H9 (cell line): Measurements from ENCODE around the gene NOP58. TPM values are rescaled to one million over a fixed set of nuclear protein-coding genes. Genes with fewer than 3 reads are reported as not detected.
A peak's percentile ranks its signal among the peaks of the same experiment; 100 is the strongest.

Experiments used
- DNase-seq: peaks from one replicate; pipeline ENCODE4 v3.0.0-alpha.2; 2017
- H2AFZ ChIP-seq: one replicate; pipeline ENCODE4 v1.6.1; 2013; ENCODE audit warnings: mild to moderate bottlenecking, low read length, control low read depth, moderate library complexity
- H2AK5ac ChIP-seq: 2 replicates; pipeline ENCODE4 v1.6.1; 2013; ENCODE audit warnings: low read length, control low read depth, mixed read lengths; ENCODE audit not compliant: insufficient read length
- H2BK120ac ChIP-seq: one replicate; pipeline ENCODE4 v1.6.1; 2013; ENCODE audit warnings: low read depth, mild to moderate bottlenecking, low read length, control low read depth, inconsistent platforms; ENCODE audit not compliant: poor library complexity, severe bottlenecking
- H2BK12ac ChIP-seq: 2 replicates; pipeline ENCODE4 v1.6.1; 2013; ENCODE audit warnings: low read length, control low read depth, mixed read lengths, low read depth; ENCODE audit not compliant: insufficient read length
- H2BK15ac ChIP-seq: 2 replicates; pipeline ENCODE4 v1.6.1; 2013; ENCODE audit warnings: low read depth, low read length, control low read depth
- H2BK20ac ChIP-seq: one replicate; pipeline ENCODE4 v1.6.1; 2013; ENCODE audit warnings: low read depth, mild to moderate bottlenecking, low read length, control low read depth, inconsistent platforms; ENCODE audit not compliant: poor library complexity, severe bottlenecking
- H2BK5ac ChIP-seq: 2 replicates; pipeline ENCODE4 v1.6.1; 2013; ENCODE audit warnings: low read length, control low read depth, mixed read lengths; ENCODE audit not compliant: insufficient read length
- H3K14ac ChIP-seq: 2 replicates; pipeline ENCODE4 v1.6.1; 2013; ENCODE audit warnings: low read length, control low read depth; ENCODE audit not compliant: insufficient read depth
- H3K18ac ChIP-seq: 2 replicates; pipeline ENCODE4 v1.6.1; 2013; ENCODE audit warnings: low read depth, mild to moderate bottlenecking, mixed read lengths, low read length, control low read depth; ENCODE audit not compliant: insufficient read length
- H3K23ac ChIP-seq: 2 replicates; pipeline ENCODE4 v1.6.1; 2013; ENCODE audit warnings: low read length, control low read depth, mixed read lengths, low read depth; ENCODE audit not compliant: insufficient read length
- H3K23me2 ChIP-seq: 2 replicates; pipeline ENCODE4 v1.6.1; 2013; ENCODE audit warnings: low read depth, mild to moderate bottlenecking, mixed read lengths, low read length, control low read depth; ENCODE audit not compliant: insufficient read length, poor library complexity, severe bottlenecking
- H3K27ac ChIP-seq: 2 replicates; pipeline ENCODE4 v1.5.1; 2013; ENCODE audit warnings: low read length, control low read depth, mixed read lengths, low read depth; ENCODE audit not compliant: insufficient read length
- H3K27me3 ChIP-seq: 2 replicates; pipeline ENCODE4 v1.6.1; 2013; ENCODE audit warnings: low read length, control low read depth, inconsistent platforms; ENCODE audit not compliant: insufficient read depth
- H3K4ac ChIP-seq: 2 replicates; pipeline ENCODE4 v1.6.1; 2013; ENCODE audit warnings: low read depth, mild to moderate bottlenecking, control low read depth, inconsistent platforms, low read length, moderate library complexity
- H3K4me1 ChIP-seq: 2 replicates; pipeline ENCODE4 v1.6.1; 2013; ENCODE audit warnings: low read length, control low read depth, inconsistent platforms; ENCODE audit not compliant: insufficient read depth
- H3K4me2 ChIP-seq: 2 replicates; pipeline ENCODE4 v1.6.1; 2013; ENCODE audit warnings: low read length, control low read depth, mixed read lengths; ENCODE audit not compliant: insufficient read length, insufficient read depth
- H3K56ac ChIP-seq: 2 replicates; pipeline ENCODE4 v1.6.1; 2013; ENCODE audit warnings: low read depth, mild to moderate bottlenecking, mixed read lengths, low read length, control low read depth; ENCODE audit not compliant: insufficient read length
- H3K79me1 ChIP-seq: 2 replicates; pipeline ENCODE4 v1.6.1; 2013; ENCODE audit warnings: low read depth, mild to moderate bottlenecking, moderate library complexity, low read length, control low read depth, inconsistent platforms; ENCODE audit not compliant: insufficient read depth, poor library complexity, severe bottlenecking
- H3K79me2 ChIP-seq: 2 replicates; pipeline ENCODE4 v1.6.1; 2013; ENCODE audit warnings: low read length, control low read depth, inconsistent platforms; ENCODE audit not compliant: insufficient read depth
- H3K9ac ChIP-seq: 2 replicates; pipeline ENCODE4 v1.6.1; 2013; ENCODE audit warnings: low read length, control low read depth, mixed read lengths; ENCODE audit not compliant: insufficient read length; ENCODE audit errors: extremely low read depth
- H3K9me3 ChIP-seq: one replicate; pipeline ENCODE4 v1.6.1; 2013; ENCODE audit warnings: low read depth, low read length, inconsistent platforms; ENCODE audit not compliant: control insufficient read depth
- H3T11ph ChIP-seq: one replicate; pipeline ENCODE4 v1.6.1; 2013; ENCODE audit warnings: mild to moderate bottlenecking, low read length, control low read depth, inconsistent platforms
- H4K20me1 ChIP-seq: one replicate; pipeline ENCODE4 v1.6.1; 2013; ENCODE audit not compliant: control insufficient read depth, insufficient read length, insufficient read depth
- H4K5ac ChIP-seq: 2 replicates; pipeline ENCODE4 v1.6.1; 2013; ENCODE audit warnings: low read depth, mild to moderate bottlenecking, mixed read lengths, low read length, control low read depth; ENCODE audit not compliant: insufficient read length
- H4K8ac ChIP-seq: replicated peaks from 2 replicates; pipeline ENCODE4 v1.6.1; 2013; ENCODE audit warnings: low read length, control low read depth, mixed read lengths, low read depth; ENCODE audit not compliant: insufficient read length
- H4K91ac ChIP-seq: 2 replicates; pipeline ENCODE4 v1.6.1; 2013; ENCODE audit warnings: low read depth, mild to moderate bottlenecking, moderate library complexity, mixed read lengths, low read length, control low read depth; ENCODE audit not compliant: insufficient read length
- H3K27ac Mint-ChIP-seq, 3 experiments: 2 replicates in 2 of 3; 3 replicates in 1 of 3; pipeline ENCODE4 v1.8.0; 2020 to 2021; ENCODE audit warnings: mixed read lengths in 3 of 3, mild to moderate bottlenecking in 1 of 3, moderate library complexity in 1 of 3
- H3K27me3 Mint-ChIP-seq: 2 replicates; pipeline ENCODE4 v1.8.0; 2021; ENCODE audit warnings: low read depth, mild to moderate bottlenecking, moderate library complexity, mixed read lengths
- H3K36me3 Mint-ChIP-seq, 3 experiments: 2 replicates in 2 of 3; 3 replicates in 1 of 3; pipeline ENCODE4 v1.8.0; 2020 to 2021; ENCODE audit warnings: low read depth in 3 of 3, mixed read lengths in 3 of 3; ENCODE audit not compliant: insufficient read depth in 1 of 3
- H3K4me1 Mint-ChIP-seq, 2 experiments: 2 replicates each; pipeline ENCODE4 v1.8.0; 2020; ENCODE audit warnings: mixed read lengths in 2 of 2
- H3K4me3 Mint-ChIP-seq, 2 experiments: 2 replicates in 1 of 2; 3 replicates in 1 of 2; pipeline ENCODE4 v1.8.0; 2020 to 2021; ENCODE audit warnings: mild to moderate bottlenecking in 2 of 2, mixed read lengths in 2 of 2, moderate library complexity in 1 of 2
- H3K9me3 Mint-ChIP-seq, 2 experiments: 2 replicates in 1 of 2; 3 replicates in 1 of 2; pipeline ENCODE4 v1.8.0; 2020; ENCODE audit warnings: mild to moderate bottlenecking in 2 of 2, mixed read lengths in 2 of 2, moderate library complexity in 1 of 2
- CTCF ChIP-seq: fragments of 200-600 bp; sonication (generic); conservative IDR thresholded peaks from 3 replicates; pipeline ENCODE4 v1.8.0; 2021; ENCODE audit warnings: antibody characterized with exemption, mild to moderate bottlenecking
- WGBS: extraction: QIAGEN DNeasy Blood & Tissue Kit; methylation state at CpG from one replicate; pipeline ENCODE4 v1.1.7; 2013; ENCODE audit warnings: missing lambda C conversion rate, low lambda C conversion rate, mixed read lengths; ENCODE audit not compliant: insufficient read length; ENCODE audit errors: extremely low coverage; 5-methylcytosine and 5-hydroxymethylcytosine counted together
- total RNA-seq: library from RNA; stranded (reverse); gene quantifications from 2 replicates; pipeline ENCODE4 v1.2.1, GENCODE V29; 2021

Gene NOP58
- total RNA-seq, 1 experiment from 2014 or later = 168 TPM

GRCh38 chr2:202267495-202267894 lies 1.9 kb downstream of the NOP58 start:
- H2BK15ac ChIP-seq = no peak overlapping the region; the same call in 1 of the 2 replicates
- peaks cover 63% of the 10 kb centered on the region for H3K79me2 ChIP-seq
- no peak for TF ChIP-seq CTCF

More at GRCh38 chr2:202267495-202267894, 1.9 kb downstream of the NOP58 start:
- H3K4ac ChIP-seq = no peak overlapping the region
- DNase-seq = no peak
- H3T11ph ChIP-seq = no peak overlapping the region
- no peak overlapping the region for H2AK5ac ChIP-seq
- WGBS = no CpG with 5 or more reads among the region's 9 CpGs
- no peak overlapping the region for H2BK20ac ChIP-seq
- H3K4me2 ChIP-seq = peak overlapping the region; percentile 99
- H3K4me1 ChIP-seq = peaks cover 2% of the 10 kb centered on the region; the same call in 1 of the 2 replicates
- Mint-ChIP-seq H3K36me3 (peaks cover 0 to 5% (median 0%) of the 10 kb centered on the region in 3 experiments; a peak in 3 of 7 replicates), H3K27ac (peak overlapping the region in 1 of 3 experiments; percentile 63; a peak in 1 of 7 replicates), H3K9me3 (no peaks in the 10 kb centered on the region), H3K4me1 (peaks cover 12 to 18% of the 10 kb centered on the region in 2 experiments; a peak in 3 of 4 replicates), H3K4me3 (no peak overlapping the region), H3K27me3 (no peaks in the 10 kb centered on the region)
- no peak overlapping the region for H4K91ac ChIP-seq
- no peak overlapping the region for H2BK120ac ChIP-seq
- H2BK5ac ChIP-seq = no peak overlapping the region
- H3K56ac ChIP-seq = no peak overlapping the region
- no peak overlapping the region for H2BK12ac ChIP-seq
- no peak overlapping the region for H4K5ac ChIP-seq
- H3K9me3 ChIP-seq = no peaks in the 10 kb centered on the region
- no peaks in the 10 kb centered on the region for H3K79me1 ChIP-seq
- no peak overlapping the region for H3K18ac ChIP-seq
- no peak overlapping the region for H2AFZ ChIP-seq
- no peaks in the 10 kb centered on the region for H3K27me3 ChIP-seq
- no peak overlapping the region for H3K27ac ChIP-seq
- peak overlapping the region; percentile 100 for H3K9ac ChIP-seq
- H3K23me2 ChIP-seq = peaks cover 8% of the 10 kb centered on the region
- no peak overlapping the region for H4K8ac ChIP-seq
- no peak overlapping the region for H3K14ac ChIP-seq
- H4K20me1 ChIP-seq = no peaks in the 10 kb centered on the region
- no peak overlapping the region for H3K23ac ChIP-seq
